Measurements from ENCODE around the gene MACROD1. TPM values are rescaled to one million over a fixed set of nuclear protein-coding genes. Genes with fewer than 3 reads are reported as not detected.

The MACROD1 gene
- total RNA-seq, 8 experiments from 2014 or later, result 10.2 to 47.7 (median 16.6) TPM

DNA sequence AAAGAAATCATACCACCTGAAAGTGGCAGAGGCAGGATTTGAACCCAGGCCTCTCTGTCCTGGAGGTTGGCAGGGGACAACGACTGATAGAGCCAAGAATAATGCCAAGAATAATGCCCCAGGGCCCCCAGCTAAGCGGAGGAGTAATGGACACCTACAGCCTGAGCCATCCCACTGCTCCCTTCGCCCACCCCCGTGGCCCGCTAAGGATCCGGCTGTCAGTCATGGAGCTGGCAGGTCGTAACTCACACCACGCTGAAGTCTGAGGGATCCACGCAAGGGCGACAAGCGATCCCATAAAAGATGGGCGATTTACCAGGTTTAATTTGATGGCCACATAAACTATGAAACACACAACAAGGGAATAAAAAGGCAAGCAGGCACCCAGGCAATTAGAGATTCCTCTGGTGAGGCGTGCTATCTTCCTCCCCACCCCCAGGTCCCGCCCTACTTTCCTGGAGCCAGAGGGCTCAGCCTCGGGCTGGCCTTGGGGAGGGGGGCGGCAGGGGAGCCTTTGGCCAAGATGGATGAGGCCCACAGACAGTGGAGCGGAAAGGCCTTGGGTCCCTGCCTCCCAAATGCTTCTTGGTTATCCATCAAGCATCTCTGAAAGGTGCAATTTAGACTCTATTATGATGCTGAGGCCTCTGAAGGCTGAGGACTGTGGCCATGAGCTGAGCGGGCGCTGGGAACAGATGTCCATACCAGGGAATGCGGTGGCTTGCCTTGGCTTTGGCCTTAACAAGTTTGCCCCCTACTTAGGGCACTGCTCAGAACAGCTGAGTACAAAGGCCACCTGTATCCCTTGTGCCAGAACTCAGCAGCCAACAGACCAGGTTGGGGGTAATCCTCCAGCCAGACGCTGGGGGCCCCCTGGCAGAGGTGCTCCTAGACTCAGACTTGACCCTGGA lies 55.2 kb downstream of the MACROD1 start:
- Histone ChIP-seq H3K4me1 (replicated peaks in 1 of 2) (peaks cover 37 to 41% of the 10 kb centered on the region in 2 donors), H3K27ac (peak overlapping the region; percentile 28 to 59), H3K4me3 (no peak overlapping the region)
- ATAC-seq (replicated peaks in 6 of 8), result peak in 5 of 8 experiments; percentile 83 to 93 (median 89)
- in situ Hi-C loops (cut with MboI; ENCODE audit: low pct_unique_long_range_greater_than_20kb in 2 of 9, low sequenced_read_pairs in 9 of 9, unreplicated experiment in 9 of 9), result no loop called here
- WGBS, 10 experiments, result 14 to 100% (median 23%) methylated on average over 1 to 14 of the region's 21 CpGs; no CpG with 5 or more reads in 6 of the 10 experiments

DNA sequence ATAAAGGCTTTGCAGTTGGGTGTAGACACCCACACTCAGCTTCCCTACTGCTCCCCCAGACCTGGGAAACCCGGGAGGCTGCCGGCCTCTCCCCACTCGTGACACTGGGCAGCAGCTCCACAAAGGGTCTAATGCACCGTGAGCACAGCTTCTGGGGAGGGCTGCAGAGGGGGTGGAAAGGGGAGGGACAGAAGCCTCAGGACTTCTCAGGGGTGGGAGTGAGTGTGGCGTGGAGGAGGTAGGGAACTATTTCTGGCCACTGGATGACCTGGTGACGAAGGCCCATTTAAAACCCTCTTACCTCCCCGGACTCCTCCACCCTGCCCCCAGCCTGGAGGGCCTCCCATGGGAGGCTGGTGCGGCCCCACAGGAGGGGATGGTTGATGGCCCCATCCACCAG lies 56.6 kb downstream of the MACROD1 start:
- in situ Hi-C loops (cut with MboI; ENCODE audit: low pct_unique_long_range_greater_than_20kb in 2 of 9, low sequenced_read_pairs in 9 of 9, unreplicated experiment in 9 of 9), result no loop called here
- peak in 4 of 8 experiments; percentile 37 to 63 (median 62) for ATAC-seq (replicated peaks in 6 of 8)
- H3K4me3 ChIP-seq, result no peak overlapping the region
- peak overlapping the region in 1 of 2 donors; percentile 62 for H3K27ac ChIP-seq
- peaks cover 43 to 44% of the 10 kb centered on the region in 2 donors for H3K4me1 ChIP-seq (replicated peaks in 1 of 2)
- WGBS, 10 experiments, result 23% methylated on average over 3 of the region's 8 CpGs; no CpG with 5 or more reads in 9 of the 10 experiments

DNA sequence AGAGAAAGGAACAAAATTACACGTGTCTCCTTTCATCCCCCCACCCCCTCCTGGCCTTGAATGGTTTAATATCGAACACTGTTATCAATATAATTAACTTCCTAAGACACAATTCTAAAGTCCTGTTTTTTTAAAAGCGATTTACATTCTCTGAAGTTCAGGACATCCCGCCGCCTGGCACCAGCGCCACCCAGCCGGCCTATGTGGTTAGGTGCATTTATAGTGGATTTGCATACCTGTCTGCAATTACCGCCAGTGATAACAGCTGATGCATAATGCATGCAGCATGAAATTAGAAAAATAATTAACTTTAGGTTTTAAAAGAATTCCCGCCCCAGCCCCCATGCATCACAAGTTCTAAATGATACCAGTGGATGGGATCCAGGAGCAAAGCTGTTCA lies 58.6 kb downstream of the MACROD1 start:
- H3K27ac ChIP-seq, result no peak overlapping the region
- ATAC-seq (replicated peaks in 6 of 8), result peak in 1 of 8 experiments; percentile 63
- in situ Hi-C loops (cut with MboI; ENCODE audit: low pct_unique_long_range_greater_than_20kb in 2 of 9, low sequenced_read_pairs in 9 of 9, unreplicated experiment in 9 of 9), result no loop called here
- H3K4me3 ChIP-seq, result no peak overlapping the region
- 17 to 100% (median 90%) methylated on average over 1 to 8 of the region's 9 CpGs; no CpG with 5 or more reads in 1 of the 10 experiments for whole genome bisulfite sequencing, 10 experiments
- peaks cover 58% of the 10 kb centered on the region in 2 donors for H3K4me1 ChIP-seq (replicated peaks in 1 of 2)

DNA sequence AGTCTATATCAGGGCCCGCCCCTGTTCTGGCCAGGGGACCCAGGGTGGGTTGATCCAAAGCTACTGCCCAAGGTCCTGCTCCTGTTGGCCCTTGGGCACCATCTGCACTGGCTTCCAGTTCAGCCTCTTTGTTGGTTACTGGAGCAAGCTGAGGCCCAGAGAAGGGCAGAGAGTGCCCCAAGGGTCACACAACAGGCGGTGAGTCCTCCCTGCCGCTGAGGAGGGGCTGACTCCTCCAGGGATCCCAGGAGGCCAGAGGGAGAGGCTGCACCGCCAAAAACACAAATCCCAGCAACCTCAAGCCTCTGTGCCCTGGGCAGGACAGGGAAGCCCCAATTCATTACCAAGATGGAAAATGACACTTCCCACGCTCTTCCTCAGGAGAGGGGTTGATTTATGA lies 61.3 kb downstream of the MACROD1 start:
- in situ Hi-C loops (cut with MboI; ENCODE audit: low pct_unique_long_range_greater_than_20kb in 2 of 9, low sequenced_read_pairs in 9 of 9, unreplicated experiment in 9 of 9), result no loop called here
- 60 to 100% (median 73%) methylated on average over 1 to 3 of the region's 5 CpGs; no CpG with 5 or more reads in 6 of the 10 experiments for WGBS, 10 experiments
- Histone ChIP-seq H3K4me3 (no peak overlapping the region), H3K4me1 (replicated peaks in 1 of 2) (peaks cover 54 to 55% of the 10 kb centered on the region in 2 donors), H3K27ac (no peak overlapping the region)
- no peak for ATAC-seq (replicated peaks in 6 of 8)

DNA sequence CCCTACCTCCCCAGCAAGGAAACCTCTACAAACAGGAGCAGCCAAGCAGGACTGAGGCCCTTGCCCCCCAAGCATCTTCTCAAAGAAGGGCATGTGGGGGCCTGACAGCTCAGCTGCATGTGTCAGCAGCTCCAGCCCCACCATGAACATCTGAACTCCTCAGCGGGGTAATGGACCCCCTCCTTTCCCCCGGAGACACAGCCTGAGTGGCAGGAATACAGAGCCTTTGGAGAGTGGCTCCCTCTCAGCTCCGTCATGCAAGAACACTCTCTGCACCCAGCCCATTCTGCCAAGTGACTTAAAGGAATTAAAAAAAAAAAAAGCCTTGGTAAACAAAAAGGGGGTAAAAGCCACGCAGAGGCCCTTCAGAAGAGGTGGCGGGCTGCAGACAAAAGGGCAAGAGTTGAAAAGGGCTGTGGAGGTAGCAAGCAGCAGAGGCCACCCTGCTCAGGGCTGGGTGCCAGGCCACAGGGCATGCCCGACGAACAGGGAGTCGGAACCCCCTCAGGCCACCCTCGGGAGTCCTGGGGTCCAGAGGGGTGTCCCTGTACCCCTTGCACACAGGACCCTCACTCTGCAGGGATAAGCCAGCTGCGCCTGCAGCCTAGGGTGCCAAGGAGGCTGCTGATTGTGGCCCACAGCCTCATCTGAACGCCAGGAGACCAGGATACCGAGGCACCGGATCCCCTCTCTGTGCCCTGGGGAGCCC lies 62.5 kb downstream of the MACROD1 start:
- in situ Hi-C loops (cut with MboI; ENCODE audit: low pct_unique_long_range_greater_than_20kb in 2 of 9, low sequenced_read_pairs in 9 of 9, unreplicated experiment in 9 of 9), result no loop called here
- no peak overlapping the region for H3K4me3 ChIP-seq
- 20 to 100% (median 42%) methylated on average over 1 to 2 of the region's 13 CpGs; no CpG with 5 or more reads in 6 of the 10 experiments for WGBS, 10 experiments
- H3K4me1 ChIP-seq (replicated peaks in 1 of 2), result peaks cover 48 to 61% of the 10 kb centered on the region in 2 donors
- ATAC-seq (replicated peaks in 6 of 8), result no peak
- H3K27ac ChIP-seq, result no peak overlapping the region

DNA sequence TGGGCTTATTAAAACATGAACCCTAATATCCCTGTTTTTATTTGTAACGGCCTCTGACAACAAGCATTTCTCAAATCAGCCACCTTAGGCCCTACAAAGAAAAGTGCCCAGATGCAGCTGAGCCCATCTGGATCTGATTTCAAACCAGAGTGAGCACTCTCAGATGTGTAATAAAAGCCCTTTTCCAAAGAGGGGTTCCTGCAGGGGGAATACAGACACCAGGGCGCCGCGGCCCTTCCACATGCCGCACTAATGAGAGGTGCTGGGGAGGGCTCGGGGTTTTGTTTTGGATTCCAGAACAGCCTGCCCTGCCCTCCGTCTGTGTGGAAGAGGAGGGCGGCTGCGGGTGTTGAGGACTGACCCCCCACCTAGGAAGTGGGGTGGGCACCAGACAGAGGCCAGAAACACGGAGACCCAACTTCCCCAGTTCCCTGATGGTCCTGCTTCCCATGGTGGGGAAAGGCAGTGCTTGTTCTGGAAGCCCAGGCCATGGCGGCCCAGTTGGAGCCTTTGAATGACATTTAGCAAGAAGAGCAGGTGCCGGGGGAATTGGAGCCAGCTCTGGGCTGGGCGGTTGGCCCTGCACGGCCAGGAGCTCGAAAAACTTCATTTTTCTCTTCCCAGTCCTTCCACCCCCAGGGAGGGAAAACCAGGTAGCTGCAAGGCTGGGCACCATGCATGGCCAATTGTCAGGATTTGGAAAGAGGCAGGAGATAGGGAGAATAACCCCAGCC lies 63.7 kb downstream of the MACROD1 start:
- peak overlapping the region in 1 of 2 donors; percentile 4 for H3K27ac ChIP-seq
- WGBS, 10 experiments, result 60 to 100% (median 68%) methylated on average over 1 to 3 of the region's 15 CpGs; no CpG with 5 or more reads in 7 of the 10 experiments
- peaks cover 55 to 70% of the 10 kb centered on the region in 2 donors for H3K4me1 ChIP-seq (replicated peaks in 1 of 2)

DNA sequence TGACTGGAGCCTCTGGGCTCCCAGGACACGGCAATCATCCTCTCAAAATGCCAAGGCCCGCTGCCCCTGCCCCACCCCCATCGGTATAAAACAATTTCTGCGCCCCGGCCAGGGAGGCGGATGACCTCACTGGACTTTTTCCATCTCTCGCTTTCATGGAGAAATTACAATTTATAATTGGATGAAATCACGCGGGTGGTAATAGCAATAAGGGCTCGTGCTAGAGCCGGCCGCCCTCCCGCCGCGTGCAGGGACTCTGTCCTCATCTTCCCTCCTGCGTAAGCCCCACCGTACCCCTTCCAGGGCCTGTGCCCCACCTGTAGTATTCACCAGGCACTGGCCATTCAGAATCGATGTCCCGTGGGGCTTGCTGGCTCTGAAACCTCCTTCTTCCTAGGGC lies 64.5 kb downstream of the MACROD1 start:
- WGBS, 10 experiments, result 55 to 63% methylated on average over 2 to 4 of the region's 19 CpGs; no CpG with 5 or more reads in 8 of the 10 experiments
- H3K27ac ChIP-seq, result peak overlapping the region in 1 of 2 donors; percentile 29
- peak in 7 of 8 experiments; percentile 28 to 61 (median 52) for ATAC-seq (replicated peaks in 6 of 8)
- H3K4me1 ChIP-seq (replicated peaks in 1 of 2), result peaks cover 60 to 74% of the 10 kb centered on the region in 2 donors
- H3K4me3 ChIP-seq, result no peak overlapping the region
- in situ Hi-C loops (cut with MboI; ENCODE audit: low pct_unique_long_range_greater_than_20kb in 2 of 9, low sequenced_read_pairs in 9 of 9, unreplicated experiment in 9 of 9), result no loop called here

More for the DNA sequence above, 63.7 kb downstream of the MACROD1 start:
- H3K4me3 ChIP-seq, result no peak overlapping the region
- in situ Hi-C loops (cut with MboI; ENCODE audit: low pct_unique_long_range_greater_than_20kb in 2 of 9, low sequenced_read_pairs in 9 of 9, unreplicated experiment in 9 of 9), result no loop called here
- peak in 3 of 8 experiments; percentile 10 to 45 (median 39) for ATAC-seq (replicated peaks in 6 of 8)

DNA sequence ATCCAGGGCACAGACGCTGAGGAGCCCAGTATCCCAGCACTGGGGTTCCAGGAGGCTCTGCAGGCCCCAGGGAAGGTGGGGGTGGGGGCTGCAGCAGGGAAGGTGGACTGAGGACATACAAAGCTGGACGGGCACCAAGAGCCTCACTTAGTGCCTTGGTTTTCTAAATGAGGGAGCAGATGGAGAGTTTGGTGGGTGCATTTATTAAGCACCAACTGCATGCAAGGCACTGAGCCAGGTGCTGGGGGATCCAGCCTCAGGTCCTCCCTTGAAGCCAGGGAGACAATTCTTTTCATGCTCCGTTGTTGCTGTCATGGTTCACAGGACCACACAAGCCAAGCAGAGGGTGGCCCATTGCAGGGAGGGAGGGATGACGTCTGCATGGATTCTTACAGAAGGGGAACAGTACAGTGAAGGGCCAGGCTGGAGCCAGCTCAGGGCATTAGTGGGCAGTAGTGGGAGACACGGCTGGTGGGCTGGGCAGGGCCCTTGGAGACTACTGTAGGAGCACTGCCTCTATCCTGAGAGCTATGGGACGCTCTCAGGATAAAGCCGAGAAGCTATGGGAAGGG lies 65.0 kb downstream of the MACROD1 start:
- in situ Hi-C loops (cut with MboI; ENCODE audit: low pct_unique_long_range_greater_than_20kb in 2 of 9, low sequenced_read_pairs in 9 of 9, unreplicated experiment in 9 of 9), result no loop called here
- WGBS, 10 experiments, result 18 to 100% (median 60%) methylated on average over 1 to 4 of the region's 7 CpGs; no CpG with 5 or more reads in 1 of the 10 experiments
- peak in 5 of 8 experiments; percentile 5 to 39 (median 23) for ATAC-seq (replicated peaks in 6 of 8)
- Histone ChIP-seq H3K4me1 (replicated peaks in 1 of 2) (peaks cover 66 to 80% of the 10 kb centered on the region in 2 donors), H3K4me3 (no peak overlapping the region), H3K27ac (peak overlapping the region in 1 of 2 donors; percentile 29)

DNA sequence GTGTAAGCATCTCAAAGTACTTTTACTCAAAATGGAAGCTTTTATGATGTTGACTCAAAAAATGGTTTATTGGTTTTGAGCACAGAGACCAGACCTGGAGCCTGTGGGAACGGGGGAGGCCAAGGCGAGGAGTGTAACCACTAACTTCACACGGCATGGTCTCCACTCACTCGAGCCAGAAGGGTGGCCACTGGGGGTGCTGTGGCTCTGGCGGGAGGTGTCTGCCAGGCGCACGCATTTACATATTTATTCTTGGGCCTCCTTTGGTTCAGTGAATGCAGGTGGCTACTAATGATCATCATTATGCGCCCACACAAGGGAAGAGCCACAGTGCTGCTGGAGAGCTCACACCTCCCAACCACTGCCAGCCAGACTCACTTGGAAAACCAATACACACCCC lies 65.6 kb downstream of the MACROD1 start:
- peak; percentile 22 to 94 (median 46) for ATAC-seq (replicated peaks in 6 of 8)
- peaks cover 69 to 84% of the 10 kb centered on the region in 2 donors for H3K4me1 ChIP-seq (replicated peaks in 1 of 2)
- H3K27ac ChIP-seq, result no peak overlapping the region
- WGBS, 10 experiments, result 36 to 100% (median 79%) methylated on average over 1 to 4 of the region's 8 CpGs; no CpG with 5 or more reads in 4 of the 10 experiments
- in situ Hi-C loops (cut with MboI; ENCODE audit: low pct_unique_long_range_greater_than_20kb in 2 of 9, low sequenced_read_pairs in 9 of 9, unreplicated experiment in 9 of 9), result no loop called here
- no peak overlapping the region for H3K4me3 ChIP-seq

DNA sequence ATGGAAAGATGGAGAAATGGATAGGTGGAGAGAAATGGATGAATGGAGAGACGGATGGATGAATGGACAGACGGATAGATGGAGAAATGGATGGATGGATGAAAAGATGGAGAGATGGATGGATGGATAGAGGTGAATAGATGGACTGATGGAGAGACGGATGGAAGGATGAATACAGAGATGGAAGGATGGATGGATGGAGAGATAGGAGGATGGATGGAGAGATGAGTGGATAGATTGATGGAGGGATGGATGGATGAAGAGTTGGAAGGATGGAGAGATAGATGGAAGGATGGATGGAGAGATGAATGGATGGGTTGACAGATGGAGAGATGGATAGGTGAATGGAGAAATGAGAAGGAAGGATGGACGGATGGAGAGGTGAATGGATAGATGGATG lies 66.5 kb downstream of the MACROD1 start:
- ATAC-seq (replicated peaks in 6 of 8), result no peak
- in situ Hi-C loops (cut with MboI; ENCODE audit: low pct_unique_long_range_greater_than_20kb in 2 of 9, low sequenced_read_pairs in 9 of 9, unreplicated experiment in 9 of 9), result no loop called here
- no peak overlapping the region for H3K4me3 ChIP-seq
- 85 to 100% (median 98%) methylated on average over 1 to 4 of the region's 4 CpGs for WGBS, 10 experiments
- H3K4me1 ChIP-seq (replicated peaks in 1 of 2), result peaks cover 74 to 83% of the 10 kb centered on the region in 2 donors
- no peak overlapping the region for H3K27ac ChIP-seq

DNA sequence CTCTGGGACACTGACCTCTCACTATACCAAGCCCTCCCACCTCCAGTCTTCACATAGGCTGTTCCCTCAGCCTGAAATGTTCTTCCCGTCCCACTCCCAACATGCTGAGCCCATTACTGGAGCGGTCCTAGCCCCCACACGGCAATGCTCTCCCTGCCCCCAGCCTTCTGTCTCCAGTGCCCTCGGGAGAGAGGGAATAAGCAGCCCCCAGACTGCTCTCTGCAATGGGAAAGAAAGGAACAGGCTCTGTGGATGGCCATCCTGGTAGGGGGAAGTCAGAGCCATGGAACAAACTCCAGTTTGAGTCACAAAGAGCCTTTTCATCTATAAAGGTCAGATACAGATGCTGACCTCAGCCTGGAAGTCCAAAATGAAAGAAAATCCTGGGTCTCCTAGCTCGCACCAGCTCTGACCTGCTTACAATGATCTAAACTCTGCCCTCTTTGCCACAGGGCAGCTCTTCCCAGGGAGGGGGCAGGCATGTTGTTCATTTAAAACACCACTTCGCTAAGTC lies 67.5 kb downstream of the MACROD1 start:
- Histone ChIP-seq H3K4me3 (no peak overlapping the region), H3K27ac (no peak overlapping the region), H3K4me1 (replicated peaks in 1 of 2) (peaks cover 79 to 80% of the 10 kb centered on the region in 2 donors)
- ATAC-seq (replicated peaks in 6 of 8), result no peak
- in situ Hi-C loops (cut with MboI; ENCODE audit: low pct_unique_long_range_greater_than_20kb in 2 of 9, low sequenced_read_pairs in 9 of 9, unreplicated experiment in 9 of 9), result no loop called here
- WGBS, 10 experiments, result 46 to 94% (median 73%) methylated on average over 1 to 3 of the region's 6 CpGs; no CpG with 5 or more reads in 5 of the 10 experiments
